ENCODE results near the gene ACP7.

ACP7 gene

DNA sequence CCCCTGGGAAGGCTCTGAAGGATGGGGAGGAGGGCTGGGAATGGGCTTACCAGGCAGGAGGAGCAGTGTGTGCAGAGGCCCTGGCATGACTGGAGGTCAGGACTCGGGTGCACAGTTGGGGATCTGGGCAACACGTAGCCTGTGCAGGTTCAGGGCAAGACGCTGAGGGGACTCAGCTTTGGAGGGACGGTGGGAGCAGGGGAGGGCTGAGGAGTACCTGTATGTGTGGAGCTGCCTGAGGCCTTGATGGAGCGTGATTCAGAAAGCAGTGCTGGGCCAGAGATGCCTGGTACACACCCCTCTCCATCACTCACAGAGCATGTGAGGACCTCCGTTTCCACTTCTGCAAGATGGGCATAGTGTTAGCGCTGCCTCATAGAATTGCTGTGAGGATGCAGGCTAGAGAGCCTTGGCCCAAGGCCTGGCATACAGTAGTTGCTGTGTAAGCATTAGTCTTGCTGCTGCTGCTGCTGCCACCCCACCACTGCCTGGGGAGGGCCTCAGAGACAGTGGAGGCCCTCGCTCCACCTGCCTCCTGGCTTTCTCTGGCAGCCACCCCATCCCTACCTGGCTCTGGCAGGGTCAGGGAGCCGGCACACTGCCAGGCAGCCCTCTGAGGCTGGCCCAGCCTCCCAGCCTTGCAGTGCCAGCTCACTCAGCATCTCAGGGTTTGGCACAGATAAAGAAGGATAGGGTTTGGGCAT lies 43.8 kb downstream of the ACP7 start:
- Histone ChIP-seq H3K36me3 (ENCODE audit: control insufficient read depth, insufficient read depth, low read length) (no peaks in the 10 kb centered on the region), H3K27me3 (replicated peaks; ENCODE audit: control insufficient read depth, insufficient read depth, low read length) (no peaks in the 10 kb centered on the region), H3K4me3 (replicated peaks; ENCODE audit: low read depth, low read length) (no peak overlapping the region)
- DNase-seq (ENCODE audit: extremely low read depth, insufficient read length), result no peak
- TF ChIP-seq, protein P1, sequence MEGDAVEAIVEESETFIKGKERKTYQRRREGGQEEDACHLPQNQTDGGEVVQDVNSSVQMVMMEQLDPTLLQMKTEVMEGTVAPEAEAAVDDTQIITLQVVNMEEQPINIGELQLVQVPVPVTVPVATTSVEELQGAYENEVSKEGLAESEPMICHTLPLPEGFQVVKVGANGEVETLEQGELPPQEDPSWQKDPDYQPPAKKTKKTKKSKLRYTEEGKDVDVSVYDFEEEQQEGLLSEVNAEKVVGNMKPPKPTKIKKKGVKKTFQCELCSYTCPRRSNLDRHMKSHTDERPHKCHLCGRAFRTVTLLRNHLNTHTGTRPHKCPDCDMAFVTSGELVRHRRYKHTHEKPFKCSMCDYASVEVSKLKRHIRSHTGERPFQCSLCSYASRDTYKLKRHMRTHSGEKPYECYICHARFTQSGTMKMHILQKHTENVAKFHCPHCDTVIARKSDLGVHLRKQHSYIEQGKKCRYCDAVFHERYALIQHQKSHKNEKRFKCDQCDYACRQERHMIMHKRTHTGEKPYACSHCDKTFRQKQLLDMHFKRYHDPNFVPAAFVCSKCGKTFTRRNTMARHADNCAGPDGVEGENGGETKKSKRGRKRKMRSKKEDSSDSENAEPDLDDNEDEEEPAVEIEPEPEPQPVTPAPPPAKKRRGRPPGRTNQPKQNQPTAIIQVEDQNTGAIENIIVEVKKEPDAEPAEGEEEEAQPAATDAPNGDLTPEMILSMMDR (IDR thresholded peaks at IDR 0.05; ENCODE audit: insufficient read depth, low read length, poor library complexity, severe bottlenecking), result no peak

DNA sequence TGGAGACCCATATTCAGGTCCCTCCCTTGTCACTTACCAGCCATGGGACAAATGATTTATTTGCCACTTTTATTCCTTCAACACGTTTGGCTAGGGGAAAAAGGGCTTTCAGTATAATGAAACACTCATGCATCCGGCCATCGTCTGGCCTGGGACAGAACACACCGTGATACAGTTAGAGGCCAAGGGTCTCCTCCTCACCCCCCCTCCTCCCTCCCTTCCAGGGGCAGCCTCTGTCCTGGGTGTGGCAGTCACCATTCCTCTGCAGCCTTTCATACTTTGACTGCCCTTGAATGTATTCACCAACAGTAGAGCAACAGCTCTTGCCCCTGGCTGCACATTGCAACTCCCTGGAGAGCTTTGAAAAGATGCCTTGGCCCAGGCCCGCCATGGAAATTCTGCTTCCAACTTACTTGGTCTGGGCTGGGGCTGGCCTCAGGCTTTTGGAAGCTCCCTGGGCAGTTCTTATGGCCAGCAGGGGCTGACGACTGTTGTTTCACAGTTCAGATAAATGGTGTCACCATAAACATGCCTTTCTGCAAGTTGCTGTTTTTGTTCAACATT lies 44.4 kb downstream of the ACP7 start:
- TF ChIP-seq, protein P1 (IDR thresholded peaks at IDR 0.05; ENCODE audit: insufficient read depth, low read length, poor library complexity, severe bottlenecking), result no peak
- Histone ChIP-seq H3K27me3 (replicated peaks; ENCODE audit: control insufficient read depth, insufficient read depth, low read length) (no peaks in the 10 kb centered on the region), H3K4me3 (replicated peaks; ENCODE audit: low read depth, low read length) (no peak overlapping the region), H3K36me3 (ENCODE audit: control insufficient read depth, insufficient read depth, low read length) (no peaks in the 10 kb centered on the region)
- no peak for DNase-seq (ENCODE audit: extremely low read depth, insufficient read length)

DNA sequence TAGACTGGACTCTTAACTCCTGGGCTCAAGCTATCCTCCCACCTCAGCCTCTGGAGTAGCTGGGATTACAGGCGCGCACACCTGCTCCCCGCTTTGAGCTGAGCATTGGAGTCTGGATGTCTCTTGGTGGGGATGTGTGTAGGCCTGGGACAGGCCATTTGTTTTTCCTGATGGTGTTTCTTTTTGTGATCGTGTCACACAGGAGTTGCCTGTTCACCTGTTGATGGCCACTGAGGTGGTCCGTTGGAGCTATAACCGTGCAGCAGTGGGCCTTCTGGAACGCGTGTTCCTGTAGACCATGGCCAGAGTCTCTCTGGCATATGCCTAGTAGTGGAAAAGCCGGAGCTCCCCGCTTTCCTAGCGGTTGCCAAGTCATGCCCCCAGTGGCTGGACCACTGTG lies 44.9 kb downstream of the ACP7 start:
- TF ChIP-seq, protein P1 (IDR thresholded peaks at IDR 0.05; ENCODE audit: insufficient read depth, low read length, poor library complexity, severe bottlenecking), result no peak
- H3K27me3 ChIP-seq (replicated peaks; ENCODE audit: control insufficient read depth, insufficient read depth, low read length), result no peaks in the 10 kb centered on the region
- no peaks in the 10 kb centered on the region for H3K36me3 ChIP-seq (ENCODE audit: control insufficient read depth, insufficient read depth, low read length)
- DNase-seq (ENCODE audit: extremely low read depth, insufficient read length), result no peak
- H3K4me3 ChIP-seq (replicated peaks; ENCODE audit: low read depth, low read length), result no peak overlapping the region

DNA sequence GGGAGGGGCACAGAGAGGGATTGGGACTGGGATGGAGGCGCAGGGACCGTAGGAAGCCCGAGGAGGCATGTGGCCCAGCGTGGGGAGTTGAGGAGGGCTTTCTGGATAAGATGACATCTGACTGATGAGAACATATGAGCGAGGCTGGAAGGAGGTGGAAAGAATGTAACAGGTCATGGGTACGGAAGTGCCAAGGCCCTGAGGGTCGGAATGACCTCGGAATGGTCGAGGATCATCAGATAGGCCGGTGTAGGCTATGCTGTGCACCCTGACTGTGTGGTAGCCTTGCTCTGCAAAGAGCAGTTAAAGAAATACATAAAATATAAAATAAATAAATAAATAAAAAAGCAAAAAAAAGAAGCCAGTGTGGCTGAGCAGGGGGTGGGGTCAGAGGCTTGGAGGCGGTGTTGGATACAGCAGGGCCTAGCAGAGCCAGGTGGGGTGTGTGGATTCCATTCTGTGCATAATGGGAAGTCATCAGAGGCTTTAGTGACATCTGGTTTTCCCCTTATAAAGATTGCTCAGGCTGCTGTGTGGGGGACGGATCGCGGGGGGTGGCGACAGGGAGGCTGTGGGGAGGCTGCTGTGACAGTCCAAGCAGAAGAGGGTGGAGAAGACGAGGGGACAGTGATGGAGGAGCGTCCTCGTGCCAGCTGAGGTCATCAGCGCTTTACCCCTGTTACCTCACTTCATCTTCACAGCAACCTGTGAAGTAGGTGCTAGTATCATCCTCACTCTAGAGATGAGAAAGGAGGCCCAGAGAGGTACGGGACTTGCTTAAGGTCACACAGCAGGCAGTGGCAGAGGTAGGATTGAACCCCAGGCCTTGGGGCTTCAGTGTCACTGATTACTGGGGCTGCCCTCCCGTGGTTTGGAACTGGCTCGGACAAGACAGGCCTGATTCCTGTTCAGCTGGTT lies 46.4 kb downstream of the ACP7 start:
- no peak overlapping the region for H3K4me3 ChIP-seq (replicated peaks; ENCODE audit: low read depth, low read length)
- DNase-seq (ENCODE audit: extremely low read depth, insufficient read length), result no peak
- H3K27me3 ChIP-seq (replicated peaks; ENCODE audit: control insufficient read depth, insufficient read depth, low read length), result no peaks in the 10 kb centered on the region
- no peaks in the 10 kb centered on the region for H3K36me3 ChIP-seq (ENCODE audit: control insufficient read depth, insufficient read depth, low read length)
- TF ChIP-seq, protein P1 (IDR thresholded peaks at IDR 0.05; ENCODE audit: insufficient read depth, low read length, poor library complexity, severe bottlenecking), result no peak

DNA sequence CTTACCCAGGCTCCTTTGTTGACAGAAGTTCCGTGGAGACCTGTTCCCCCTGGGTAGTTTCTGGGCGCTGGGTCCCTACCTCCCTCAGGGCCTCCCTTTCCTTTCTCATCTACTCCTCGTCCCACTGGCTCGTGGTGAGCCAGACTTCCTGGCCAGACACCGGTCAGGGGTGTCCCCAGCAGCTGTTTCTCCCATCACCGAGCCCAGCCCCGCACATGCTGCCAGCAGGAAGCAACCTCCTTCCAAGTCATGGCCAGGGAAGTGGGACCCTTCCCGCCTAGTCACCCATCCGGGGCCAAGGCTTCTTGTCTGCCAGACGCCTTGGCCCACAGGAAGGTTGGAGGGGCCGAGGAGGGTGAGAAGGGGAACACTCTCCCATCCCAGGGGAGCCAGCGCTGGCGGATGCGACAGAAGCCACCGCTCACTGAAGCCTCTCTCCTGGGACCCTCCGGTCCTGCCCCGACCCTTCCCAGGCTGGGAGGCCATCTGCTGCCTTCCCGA lies 47.1 kb downstream of the ACP7 start:
- H3K4me3 ChIP-seq (replicated peaks; ENCODE audit: low read depth, low read length), result no peak overlapping the region
- no peaks in the 10 kb centered on the region for H3K36me3 ChIP-seq (ENCODE audit: control insufficient read depth, insufficient read depth, low read length)
- TF ChIP-seq, protein P1 (IDR thresholded peaks at IDR 0.05; ENCODE audit: insufficient read depth, low read length, poor library complexity, severe bottlenecking), result no peak

More for the DNA sequence above, 47.1 kb downstream of the ACP7 start:
- DNase-seq (ENCODE audit: extremely low read depth, insufficient read length), result no peak
- H3K27me3 ChIP-seq (replicated peaks; ENCODE audit: control insufficient read depth, insufficient read depth, low read length), result no peaks in the 10 kb centered on the region

Measured in GM06990 (cell line).